Measurements from ENCODE around the gene EFL1. TPM values are rescaled to one million over a fixed set of nuclear protein-coding genes. Genes with fewer than 3 reads are reported as not detected.

EFL1 gene
- total RNA-seq, 2 experiments from 2014 or later: 25.1 to 25.7 TPM

GRCh38 chr15:82181371-82181770 is 81.2 kb downstream of the EFL1 start:
- Histone ChIP-seq H3K4me1 (ENCODE audit: insufficient read depth, low read length, poor library complexity, severe bottlenecking) (no peaks in the 10 kb centered on the region), H3K27ac (ENCODE audit: low read depth, low read length, poor library complexity, severe bottlenecking) (no peak overlapping the region), H4K20me1 (ENCODE audit: insufficient read depth, low read length) (no peaks in the 10 kb centered on the region), H3K9me2 (ENCODE audit: insufficient read depth, low read length) (no peaks in the 10 kb centered on the region), H3K36me3 (ENCODE audit: insufficient read depth, low read length) (0 out of 2 replicates have a peak, but pooled peaks cover 8% of the 10 kb centered on the region), H3K4me2 (ENCODE audit: low read length) (no peak overlapping the region), H3K4me3 (ENCODE audit: low read depth, low read length, poor library complexity, severe bottlenecking) (no peak overlapping the region), H2AFZ (ENCODE audit: low read length) (no peak overlapping the region), H3K9me3 (ENCODE audit: low read length) (no peaks in the 10 kb centered on the region), H3K79me2 (ENCODE audit: insufficient read depth, low read depth, low read length) (no peaks in the 10 kb centered on the region)
- POLR2A ChIA-PET: interaction anchor here (0.7 kb wide), 1 partner anchor 10 kb away, joined by 3 read pairs; no protein-coding TSS in a partner anchor
- CTCF ChIA-PET (ENCODE audit: unreplicated experiment): no interaction called here
- DNase-seq (ENCODE audit: low spot score): no peak
- intact Hi-C loops (cut with micrococcal nuclease; ENCODE audit: unreplicated experiment): no loop called here
- BruUV-seq (replicated peaks): no TSS peak
- TF ChIP-seq EZH2phosphoT487 (IDR thresholded peaks at IDR 0.05; ENCODE audit: borderline replicate concordance, low read depth, low read length): no peak
- TF ChIP-seq CTCF (conservative IDR thresholded peaks at IDR 0.05; ENCODE audit: low read length): no peak

DNA sequence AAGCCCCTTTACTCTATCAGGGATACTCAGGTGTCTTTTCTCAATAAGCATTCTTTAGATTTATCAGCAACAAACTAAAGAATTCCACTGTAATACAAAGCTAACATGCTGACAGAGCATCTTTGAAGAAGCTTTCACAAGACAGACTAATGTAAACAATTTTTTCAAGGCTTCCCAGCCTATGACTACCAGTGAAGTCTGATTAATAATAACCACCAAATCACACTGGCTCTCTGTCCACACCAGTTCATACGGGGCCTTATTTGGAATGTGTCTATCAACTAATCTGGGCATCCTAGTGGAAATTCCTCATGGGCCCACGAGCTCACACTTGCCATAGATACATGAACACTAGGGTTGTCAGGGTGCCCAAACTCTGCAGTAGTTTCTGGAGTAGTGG is 84.5 kb downstream of the EFL1 start:
- intact Hi-C loops (cut with micrococcal nuclease; ENCODE audit: unreplicated experiment): no loop called here
- CTCF ChIA-PET (ENCODE audit: unreplicated experiment): no interaction called here

More for the DNA sequence above, 84.5 kb downstream of the EFL1 start:
- BruUV-seq (replicated peaks): no TSS peak
- Histone ChIP-seq H3K4me2 (ENCODE audit: low read length) (no peak overlapping the region), H3K4me3 (ENCODE audit: low read depth, low read length, poor library complexity, severe bottlenecking) (no peak overlapping the region), H3K4me1 (ENCODE audit: insufficient read depth, low read length, poor library complexity, severe bottlenecking) (no peaks in the 10 kb centered on the region), H3K9me2 (ENCODE audit: insufficient read depth, low read length) (no peaks in the 10 kb centered on the region), H3K9me3 (ENCODE audit: low read length) (no peaks in the 10 kb centered on the region), H2AFZ (ENCODE audit: low read length) (no peak overlapping the region), H3K27ac (ENCODE audit: low read depth, low read length, poor library complexity, severe bottlenecking) (no peak overlapping the region), H3K36me3 (ENCODE audit: insufficient read depth, low read length) (0 out of 2 replicates have a peak, but pooled peaks cover 8% of the 10 kb centered on the region), H4K20me1 (ENCODE audit: insufficient read depth, low read length) (no peaks in the 10 kb centered on the region), H3K79me2 (ENCODE audit: insufficient read depth, low read depth, low read length) (no peaks in the 10 kb centered on the region)
- DNase-seq (ENCODE audit: low spot score): no peak
- TF ChIP-seq EZH2phosphoT487 (IDR thresholded peaks at IDR 0.05; ENCODE audit: borderline replicate concordance, low read depth, low read length) (no peak), CTCF (conservative IDR thresholded peaks at IDR 0.05; ENCODE audit: low read length) (no peak)
- POLR2A ChIA-PET: no interaction called here

Measured in OCI-LY7 (cell line).